PC-9 (cell line): ENCODE results near the gene MAPRE3. TPM values are rescaled to one million over a fixed set of nuclear protein-coding genes. Genes with fewer than 3 reads are reported as not detected.
"Not testable (repeated sequence)": the region's sequence is repeated elsewhere in the genome, so short reads cannot be mapped to it uniquely, and the experiment has no call there.

ENCODE experiments used
- Bru-seq: library from RNA; stranded (reverse); fragments of 400-500 nt; gene quantifications from one replicate; lab custom pipeline; 2021; lab: Mats Ljungman, UMichigan
- BruChase-seq, 2 experiments: library from RNA; stranded (reverse); fragments of 400-500 nt; gene quantifications; one replicate each; lab custom pipeline; 2021; lab: Mats Ljungman, UMichigan
- BruUV-seq: library from RNA; stranded (reverse); fragments of 400-500 nt; replicated peaks from 2 replicates; lab custom pipeline; 2021; lab: Mats Ljungman, UMichigan
- CTCF ChIA-PET: fragments of 300-600 bp; sonication (Branson Sonifier 250); formaldehyde crosslinking; loops from one replicate; lab custom pipeline; 2022; ENCODE audit warnings: antibody characterized with exemption; lab: Charles Lee
- POLR2A ChIA-PET: fragments of 300-600 bp; sonication (Branson Sonifier 250); formaldehyde crosslinking; loops from one replicate; lab custom pipeline; 2022; ENCODE audit warnings: antibody characterized with exemption; ENCODE audit not compliant: unreplicated experiment; lab: Charles Lee
- DNase-seq, 2 experiments: peaks; one replicate each; pipeline versions ENCODE4 v3.0.0 to v3.0.0-alpha.2; 2015 to 2022; ENCODE audit warnings: mixed read lengths in 1 of 2
- H2AFZ ChIP-seq: fragments of 200-600 bp; sonication (generic); 2 replicates; pipeline ENCODE4 v1.8.1; 2017; ENCODE audit warnings: antibody characterized with exemption
- H3F3A ChIP-seq: fragments of 200-600 bp; sonication (generic); 2 replicates; pipeline ENCODE4 v1.8.1; 2017; ENCODE audit warnings: antibody characterized with exemption, mild to moderate bottlenecking, low read depth; ENCODE audit not compliant: insufficient read depth
- H3K27ac ChIP-seq: fragments of 200-600 bp; sonication (generic); 2 replicates; pipeline ENCODE4 v1.6.1; 2016; ENCODE audit warnings: mixed run types
- H3K27me3 ChIP-seq: fragments of 200-600 bp; sonication (generic); 2 replicates; pipeline ENCODE4 v1.6.1; 2016; ENCODE audit warnings: low read depth, mixed run types; ENCODE audit not compliant: insufficient read depth
- H3K36me3 ChIP-seq: fragments of 200-600 bp; sonication (generic); 2 replicates; pipeline ENCODE4 v1.6.1; 2016; ENCODE audit warnings: low read depth, mixed run types
- H3K4me1 ChIP-seq: fragments of 200-600 bp; sonication (generic); replicated peaks from 2 replicates; pipeline ENCODE4 v1.6.1; 2016; ENCODE audit warnings: mixed run types; ENCODE audit not compliant: insufficient read depth
- H3K4me2 ChIP-seq: fragments of 200-600 bp; sonication (generic); 2 replicates; pipeline ENCODE4 v1.6.1; 2017; ENCODE audit warnings: mixed run types
- H3K4me3 ChIP-seq: fragments of 200-600 bp; sonication (generic); 2 replicates; pipeline ENCODE4 v1.6.1; 2016; ENCODE audit warnings: mixed run types
- H3K79me2 ChIP-seq: fragments of 200-600 bp; sonication (generic); 2 replicates; pipeline ENCODE4 v1.6.1; 2017; ENCODE audit warnings: low read depth, mixed run types
- H3K9me2 ChIP-seq: fragments of 200-600 bp; sonication (generic); 2 replicates; pipeline ENCODE4 v1.8.1; 2017; ENCODE audit warnings: mild to moderate bottlenecking; ENCODE audit not compliant: insufficient read depth
- H3K9me3 ChIP-seq: fragments of 200-600 bp; sonication (generic); 2 replicates; pipeline ENCODE4 v1.8.1; 2016; ENCODE audit warnings: low read depth; ENCODE audit not compliant: insufficient read depth
- H4K20me1 ChIP-seq: fragments of 200-600 bp; sonication (generic); 2 replicates; pipeline ENCODE4 v1.8.1; 2017; ENCODE audit not compliant: insufficient read depth
- EZH2 ChIP-seq: fragments of 200-600 bp; sonication (generic); IDR thresholded peaks from 2 replicates; pipeline ENCODE4 v1.8.0; 2017; ENCODE audit warnings: antibody characterized with exemption, low read depth
- intact Hi-C: fragments of 100-400 bp; cut with micrococcal nuclease; formaldehyde crosslinking; loops from one replicate; pipeline ENCODE4 v1.10.0; 2022; ENCODE audit not compliant: unreplicated experiment
- long read RNA-seq: library from polyadenylated mRNA; stranded (forward); transcript quantifications from one replicate; pipeline ENCODE4 v2.0.0, GENCODE V29; 2022
- total RNA-seq: library from RNA; stranded (reverse); gene quantifications from 2 replicates; pipeline ENCODE4 v1.2.3, GENCODE V29; 2021
- TF ChIP-seq, protein P1 (sequence below): fragments of 200-600 bp; sonication (generic); conservative IDR thresholded peaks from 2 replicates; pipeline ENCODE4 v1.6.1; 2017; ENCODE audit warnings: mixed run types, antibody characterized with exemption, mild to moderate bottlenecking, moderate library complexity

Gene MAPRE3
- 17.1 and 25.2 TPM in 2 replicates for total RNA-seq
- percentile 59 among the genes with signal in this experiment for Bru-seq, nascent RNA
- BruChase-seq, experiment 1, labeled RNA remaining after a 2-hour chase, result percentile 56 among the genes with signal in this experiment
- BruChase-seq, experiment 2, labeled RNA remaining after a 6-hour chase, result percentile 61 among the genes with signal in this experiment
- long read RNA-seq, transcript MAPRE3-203 (7 exons, 1,801 nt), result minor isoform, 5 of 30 reads
- long read RNA-seq, transcript MAPRE3-201 (7 exons, 1,892 nt), result major isoform, 15 of 30 reads
- long read RNA-seq, partial matches to known transcripts, result 3 of 30 reads
- long read RNA-seq, other reads (novel, unspliced or antisense), result 7 of 30 reads

GRCh38 chr2:26970244-26970927, at the start of gene MAPRE3:
Gene MAPRE3, plus strand, starts transcription at chr2:26970637. Its CDS starts 51,582 bp downstream, at chr2:27022219.
- Histone ChIP-seq H3K36me3 (no peaks in the 10 kb centered on the region), H3F3A (peaks cover 25% of the 10 kb centered on the region), H3K9me3 (no peaks in the 10 kb centered on the region), H2AFZ (peak within 1 kb of the TSS; percentile 74), H3K27ac (no peak within 1 kb of the TSS), H4K20me1 (no peaks in the 10 kb centered on the region), H3K79me2 (peaks cover 23% of the 10 kb centered on the region), H3K9me2 (no peaks in the 10 kb centered on the region), H3K27me3 (no peaks in the 10 kb centered on the region), H3K4me1 (peaks cover 45% of the 10 kb centered on the region), H3K4me3 (peak within 1 kb of the TSS; percentile 63), H3K4me2 (peak within 1 kb of the TSS; percentile 95)
- DNase-seq, result peak; percentile 73 to 83
- ChIA-PET CTCF (no interaction called here), POLR2A (no interaction called here)
- intact Hi-C loops, result loop anchor here (2.0 kb wide), 1 partner anchor 40 kb away; no protein-coding TSS in a partner anchor
- no TSS peak for BruUV-seq
- TF ChIP-seq, protein P1, sequence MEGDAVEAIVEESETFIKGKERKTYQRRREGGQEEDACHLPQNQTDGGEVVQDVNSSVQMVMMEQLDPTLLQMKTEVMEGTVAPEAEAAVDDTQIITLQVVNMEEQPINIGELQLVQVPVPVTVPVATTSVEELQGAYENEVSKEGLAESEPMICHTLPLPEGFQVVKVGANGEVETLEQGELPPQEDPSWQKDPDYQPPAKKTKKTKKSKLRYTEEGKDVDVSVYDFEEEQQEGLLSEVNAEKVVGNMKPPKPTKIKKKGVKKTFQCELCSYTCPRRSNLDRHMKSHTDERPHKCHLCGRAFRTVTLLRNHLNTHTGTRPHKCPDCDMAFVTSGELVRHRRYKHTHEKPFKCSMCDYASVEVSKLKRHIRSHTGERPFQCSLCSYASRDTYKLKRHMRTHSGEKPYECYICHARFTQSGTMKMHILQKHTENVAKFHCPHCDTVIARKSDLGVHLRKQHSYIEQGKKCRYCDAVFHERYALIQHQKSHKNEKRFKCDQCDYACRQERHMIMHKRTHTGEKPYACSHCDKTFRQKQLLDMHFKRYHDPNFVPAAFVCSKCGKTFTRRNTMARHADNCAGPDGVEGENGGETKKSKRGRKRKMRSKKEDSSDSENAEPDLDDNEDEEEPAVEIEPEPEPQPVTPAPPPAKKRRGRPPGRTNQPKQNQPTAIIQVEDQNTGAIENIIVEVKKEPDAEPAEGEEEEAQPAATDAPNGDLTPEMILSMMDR, result no peak
- TF ChIP-seq EZH2, result no peak

DNA sequence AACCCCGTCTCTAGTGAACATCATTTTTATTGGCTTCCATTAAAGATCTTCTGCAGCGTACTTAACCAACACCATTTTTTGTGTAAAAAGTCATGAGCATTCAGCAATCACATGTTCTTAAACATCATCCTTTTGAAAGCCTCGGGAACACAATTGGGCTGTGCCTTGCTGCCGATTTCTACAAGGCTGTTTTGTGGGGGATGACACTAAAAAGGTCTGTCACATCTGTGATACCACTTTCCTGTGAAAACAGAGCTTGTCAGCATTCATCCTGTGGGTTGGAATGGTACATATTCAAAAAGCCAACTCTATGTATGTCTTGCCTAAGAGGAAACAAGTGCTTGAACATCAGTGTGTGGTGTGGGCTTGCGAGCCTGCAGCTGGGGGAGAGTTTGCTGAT, 49.1 kb upstream of the MAPRE3 start:
- no peaks in the 10 kb centered on the region for H3F3A ChIP-seq
- H3K9me2 ChIP-seq, result no peaks in the 10 kb centered on the region
- CTCF ChIA-PET, result no interaction called here
- no TSS peak for BruUV-seq
- peaks cover 20% of the 10 kb centered on the region for H3K27me3 ChIP-seq
- no peaks in the 10 kb centered on the region for H3K36me3 ChIP-seq
- H3K4me2 ChIP-seq, result no peak overlapping the region
- no peak overlapping the region for H3K27ac ChIP-seq
- intact Hi-C loops, result no loop called here
- no peaks in the 10 kb centered on the region for H3K79me2 ChIP-seq
- no peak for DNase-seq
- no peak overlapping the region for H2AFZ ChIP-seq
- no peaks in the 10 kb centered on the region for H3K4me1 ChIP-seq
- no peak for TF ChIP-seq EZH2
- TF ChIP-seq, protein P1, result no peak
- no peaks in the 10 kb centered on the region for H4K20me1 ChIP-seq
- no peak overlapping the region for H3K4me3 ChIP-seq
- POLR2A ChIA-PET, result no interaction called here
- H3K9me3 ChIP-seq, result no peaks in the 10 kb centered on the region

DNA sequence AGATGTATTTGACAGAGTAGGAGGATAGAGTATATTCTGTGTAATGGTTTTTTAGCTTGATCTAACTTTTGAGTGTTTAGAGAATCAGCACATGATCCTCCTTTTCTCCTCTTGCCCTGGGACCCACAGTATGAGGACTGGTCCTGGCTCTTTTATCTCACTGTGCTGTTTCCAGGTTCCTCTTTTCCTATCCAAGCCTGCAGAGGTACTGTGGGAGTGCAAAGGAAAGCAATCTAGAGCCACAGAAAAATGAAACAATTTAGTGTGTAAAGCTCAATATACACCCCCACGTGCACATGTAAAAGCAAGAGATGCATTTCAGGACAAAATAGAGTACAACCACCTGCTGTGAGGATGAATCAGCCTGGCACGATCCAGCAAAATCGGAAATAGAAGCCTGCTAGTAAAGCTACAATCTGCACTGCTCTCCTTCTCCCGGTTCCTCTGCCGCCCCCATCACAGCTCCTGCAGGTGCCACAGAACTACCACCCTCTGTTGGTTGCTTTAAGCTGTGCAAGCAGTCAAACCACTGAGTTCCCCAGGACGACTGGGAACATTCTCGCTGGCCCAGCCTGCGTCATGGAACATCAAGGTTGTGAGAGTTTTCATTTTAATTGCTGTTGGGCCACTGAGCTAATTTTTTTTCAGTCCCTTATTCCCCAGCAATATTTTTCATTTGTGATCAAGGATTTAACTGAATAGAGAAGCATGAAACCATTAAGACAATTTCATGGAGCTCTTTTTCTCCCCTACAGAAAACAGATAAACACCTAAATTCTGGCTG, 47.8 kb upstream of the MAPRE3 start:
- no peaks in the 10 kb centered on the region for H4K20me1 ChIP-seq
- H3K27ac ChIP-seq, result no peak overlapping the region
- POLR2A ChIA-PET, result interaction anchor here (0.5 kb wide), 1 partner anchor 1579 kb away, joined by 13 read pairs; no protein-coding TSS in a partner anchor
- no peak overlapping the region for H2AFZ ChIP-seq
- H3K79me2 ChIP-seq, result no peaks in the 10 kb centered on the region
- peaks cover 16% of the 10 kb centered on the region for H3K27me3 ChIP-seq
- no peaks in the 10 kb centered on the region for H3F3A ChIP-seq
- H3K4me1 ChIP-seq, result no peaks in the 10 kb centered on the region
- peak in 1 of 2 experiments; percentile 25 for DNase-seq
- no peak overlapping the region for H3K4me3 ChIP-seq
- H3K36me3 ChIP-seq, result no peaks in the 10 kb centered on the region
- H3K9me2 ChIP-seq, result no peaks in the 10 kb centered on the region
- no peaks in the 10 kb centered on the region for H3K9me3 ChIP-seq
- TF ChIP-seq, protein P1, result peak; percentile 64
- no peak for TF ChIP-seq EZH2
- no peak overlapping the region for H3K4me2 ChIP-seq
- intact Hi-C loops, result no loop called here
- CTCF ChIA-PET, result interaction anchor here (0.6 to 0.9 kb wide), 4 partner anchors 11 to 158 kb away, joined by 3 to 5 read pairs (median 4); no protein-coding TSS in a partner anchor
- BruUV-seq, result no TSS peak

DNA sequence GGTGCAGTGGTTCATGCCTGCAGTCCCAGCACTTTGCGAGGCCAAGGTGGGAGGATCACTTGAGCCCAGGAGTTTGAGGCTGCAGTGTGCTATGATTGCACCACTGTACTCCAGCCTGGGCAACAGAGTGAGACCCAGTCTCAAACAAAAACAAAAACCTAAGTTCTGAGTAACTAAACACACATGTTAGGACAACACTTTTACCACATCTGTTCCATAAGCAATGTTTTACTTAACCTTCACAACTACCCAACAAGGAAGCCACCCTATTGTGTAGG, 47.3 kb upstream of the MAPRE3 start:
- H3K36me3 ChIP-seq, BruUV-seq, H4K20me1 ChIP-seq, H3K79me2 ChIP-seq, H3F3A ChIP-seq, H3K9me2 ChIP-seq, intact Hi-C loops, H3K4me2 ChIP-seq, H3K9me3 ChIP-seq, H3K4me1 ChIP-seq, H3K4me3 ChIP-seq, H3K27ac ChIP-seq, POLR2A ChIA-PET, DNase-seq, H2AFZ ChIP-seq: not testable (repeated sequence)
- peaks cover 21% of the 10 kb centered on the region for H3K27me3 ChIP-seq
- CTCF ChIA-PET, result interaction anchor here (0.9 kb wide), 1 partner anchor 11 kb away, joined by 3 read pairs; no protein-coding TSS in a partner anchor
